Stimulated activated CD4-positive, alpha-beta T cell treated with anti-CD3 and anti-CD28 coated beads, Interleukin-2, amount 100 ng/mL, for 24 hours (primary cell): ENCODE data around the gene AFG3L2.

Experiments used
- DNase-seq, 2 donors: peaks; one replicate each; pipeline ENCODE4 v3.0.0-alpha.2; 2020

Gene AFG3L2

GRCh38 chr18:12299862-12300261 is 77.2 kb downstream of the AFG3L2 start:
- no peak for DNase-seq

GRCh38 chr18:12296457-12296856 is 80.6 kb downstream of the AFG3L2 start:
- DNase-seq, result no peak

- DNase-seq, result no peak
These were observed 81.0 kb downstream of the AFG3L2 start for GRCh38 chr18:12296087-12296403.

GRCh38 chr18:12295389-12296086 is 81.5 kb downstream of the AFG3L2 start:
- DNase-seq, result no peak

GRCh38 chr18:12293831-12294230 is 83.2 kb downstream of the AFG3L2 start:
- DNase-seq, result no peak

GRCh38 chr18:12291690-12292089 is 85.3 kb downstream of the AFG3L2 start:
- DNase-seq, result no peak

GRCh38 chr18:12291161-12291560 is 85.9 kb downstream of the AFG3L2 start:
- no peak for DNase-seq

GRCh38 chr18:12290086-12290485 is 86.9 kb downstream of the AFG3L2 start:
- no peak for DNase-seq

- no peak for DNase-seq
These were observed 88.6 kb downstream of the AFG3L2 start for GRCh38 chr18:12288403-12288755.

GRCh38 chr18:12287684-12288402 is 89.2 kb downstream of the AFG3L2 start:
- DNase-seq, result peak in 1 of 2 donors; percentile 8

GRCh38 chr18:12287131-12287681 is 89.8 kb downstream of the AFG3L2 start:
- DNase-seq, result no peak

- no peak for DNase-seq
These were observed 93.4 kb downstream of the AFG3L2 start for GRCh38 chr18:12283666-12284065.

- no peak for DNase-seq
These were observed 93.8 kb downstream of the AFG3L2 start for GRCh38 chr18:12283256-12283655.

- no peak for DNase-seq
These were observed 94.5 kb downstream of the AFG3L2 start for GRCh38 chr18:12282442-12283039.

GRCh38 chr18:12281861-12282260 is 95.2 kb downstream of the AFG3L2 start:
- no peak for DNase-seq

GRCh38 chr18:12279781-12280531 is 97.1 kb downstream of the AFG3L2 start:
- no peak for DNase-seq
